Stimulated activated CD8-positive, alpha-beta memory T cell treated with anti-CD3 and anti-CD28 coated beads, Interleukin-12 subunit alpha, Interleukin-12 subunit beta, amount 100 ng/mL, for 4 hours (primary cell): ENCODE results near the gene BPIFA3.

Experiments used
- DNase-seq: peaks from one replicate; pipeline ENCODE4 v3.0.0-alpha.2; 2020; ENCODE audit warnings: low read depth

BPIFA3 gene

GRCh38 chr20:33224399-33224798 lies 7.2 kb downstream of the BPIFA3 start:
- no peak for DNase-seq

- no peak for DNase-seq
Observed at GRCh38 chr20:33229843-33230242, 12.7 kb downstream of the BPIFA3 start.

GRCh38 chr20:33231237-33231636 lies 14.1 kb downstream of the BPIFA3 start:
- DNase-seq = no peak

GRCh38 chr20:33232486-33233072 lies 15.4 kb downstream of the BPIFA3 start:
- DNase-seq = no peak

GRCh38 chr20:33233129-33233774 lies 16.1 kb downstream of the BPIFA3 start:
- no peak for DNase-seq

GRCh38 chr20:33234050-33234449 lies 16.9 kb downstream of the BPIFA3 start:
- DNase-seq = no peak

- DNase-seq = no peak
Observed at GRCh38 chr20:33235696-33236095, 18.5 kb downstream of the BPIFA3 start, which contains the start of gene BPIFA1. Gene BPIFA1, plus strand, starts transcription at chr20:33235996. Its CDS starts 1,716 bp downstream, at chr20:33237712.

- DNase-seq = no peak
Observed at GRCh38 chr20:33236351-33236750, 19.2 kb downstream of the BPIFA3 start.

- no peak for DNase-seq
Observed at GRCh38 chr20:33237989-33238388, 20.8 kb downstream of the BPIFA3 start.

- DNase-seq = no peak
Observed at GRCh38 chr20:33239418-33239817, 22.3 kb downstream of the BPIFA3 start.

GRCh38 chr20:33239979-33240736 lies 23.0 kb downstream of the BPIFA3 start:
- no peak for DNase-seq

- no peak for DNase-seq
Observed at GRCh38 chr20:33240923-33241322, 23.8 kb downstream of the BPIFA3 start.

- DNase-seq = no peak
Observed at GRCh38 chr20:33242319-33243100, 25.4 kb downstream of the BPIFA3 start.

- DNase-seq = no peak
Observed at GRCh38 chr20:33246077-33246476, 28.9 kb downstream of the BPIFA3 start.

GRCh38 chr20:33249456-33249855 lies 32.3 kb downstream of the BPIFA3 start:
- no peak for DNase-seq

- DNase-seq = no peak
Observed at GRCh38 chr20:33250666-33251065, 33.5 kb downstream of the BPIFA3 start.

- no peak for DNase-seq
Observed at GRCh38 chr20:33251496-33251895, 34.3 kb downstream of the BPIFA3 start.

GRCh38 chr20:33252460-33252859 lies 35.3 kb downstream of the BPIFA3 start:
- no peak for DNase-seq

- no peak for DNase-seq
Observed at GRCh38 chr20:33255005-33255404, 37.9 kb downstream of the BPIFA3 start.

- DNase-seq = no peak
Observed at GRCh38 chr20:33257237-33257636, 40.1 kb downstream of the BPIFA3 start.

GRCh38 chr20:33259371-33259770 lies 42.2 kb downstream of the BPIFA3 start:
- DNase-seq = no peak

- DNase-seq = no peak
Observed at GRCh38 chr20:33261465-33261864, 44.3 kb downstream of the BPIFA3 start.
